PC-3 (cell line): Measurements from ENCODE around the gene SLC7A10. TPM values are rescaled to one million over a fixed set of nuclear protein-coding genes. Genes with fewer than 3 reads are reported as not detected.

Source experiments
- ATAC-seq: fragments of 200-7000 bp; cut with Tn5 transposase; 2 replicates; pipeline ENCODE4 v1.9.1; 2020; ENCODE audit warnings: mild to moderate bottlenecking, moderate library complexity
- BruUV-seq: library from RNA; stranded (reverse); fragments of 400-500 nt; replicated peaks from 2 replicates; lab custom pipeline; 2021; lab: Mats Ljungman, UMichigan
- CTCF ChIA-PET: fragments of 300-600 bp; sonication (Branson Sonifier 250); formaldehyde crosslinking; loops from one replicate; lab custom pipeline; 2022; ENCODE audit warnings: antibody characterized with exemption; lab: Charles Lee
- POLR2A ChIA-PET: fragments of 300-600 bp; sonication (Branson Sonifier 250); formaldehyde crosslinking; loops from one replicate; lab custom pipeline; 2022; ENCODE audit warnings: antibody characterized with exemption; ENCODE audit not compliant: unreplicated experiment; lab: Charles Lee
- DNase-seq: peaks from one replicate; pipeline ENCODE4 v3.0.0-alpha.2; 2015
- H2AFZ ChIP-seq: fragments of 300-600 bp; sonication (generic); 2 replicates; pipeline ENCODE4 v1.6.0; 2016; ENCODE audit warnings: antibody characterized with exemption, low read length
- H3F3A ChIP-seq: fragments of 300-600 bp; sonication (generic); one replicate; pipeline ENCODE4 v1.6.0; 2017; ENCODE audit warnings: antibody characterized with exemption, low read length, control low read depth, mild to moderate bottlenecking; ENCODE audit not compliant: unreplicated experiment
- H3K27ac ChIP-seq: fragments of 300-600 bp; sonication (generic); 2 replicates; pipeline ENCODE4 v1.5.1; 2016; ENCODE audit warnings: mild to moderate bottlenecking, low read length
- H3K27me3 ChIP-seq: fragments of 300-600 bp; sonication (generic); 2 replicates; pipeline ENCODE4 v1.6.1; 2016; ENCODE audit warnings: low read length, mixed read lengths
- H3K36me3 ChIP-seq: fragments of 300-600 bp; sonication (generic); 2 replicates; pipeline ENCODE4 v1.6.1; 2016; ENCODE audit warnings: low read depth, mixed run types, low read length, mixed read lengths
- H3K4me1 ChIP-seq: fragments of 300-600 bp; sonication (generic); 2 replicates; pipeline ENCODE4 v1.5.1; 2016; ENCODE audit warnings: low read length; ENCODE audit not compliant: insufficient read depth
- H3K4me2 ChIP-seq: fragments of 300-600 bp; sonication (generic); 2 replicates; pipeline ENCODE4 v1.6.0; 2016; ENCODE audit warnings: low read length
- H3K4me3 ChIP-seq: fragments of 300-600 bp; sonication (generic); 2 replicates; pipeline ENCODE4 v1.5.1; 2016; ENCODE audit warnings: mild to moderate bottlenecking, low read length, mixed read lengths
- H3K79me2 ChIP-seq: fragments of 300-600 bp; sonication (generic); 2 replicates; pipeline ENCODE4 v1.6.1; 2017; ENCODE audit warnings: low read length, mixed read lengths
- H3K9ac ChIP-seq: fragments of 300-600 bp; sonication (generic); 2 replicates; pipeline ENCODE4 v1.6.0; 2016; ENCODE audit warnings: mild to moderate bottlenecking, low read length
- H3K9me2 ChIP-seq: fragments of 300-600 bp; sonication (generic); replicated peaks from 2 replicates; pipeline ENCODE4 v1.6.1; 2016; ENCODE audit warnings: mixed run types, low read length, mixed read lengths
- H3K9me3 ChIP-seq: fragments of 300-600 bp; sonication (generic); 2 replicates; pipeline ENCODE4 v1.6.1; 2016; ENCODE audit warnings: low read length, mixed read lengths
- H4K20me1 ChIP-seq: fragments of 300-600 bp; sonication (generic); 2 replicates; pipeline ENCODE4 v1.6.1; 2016; ENCODE audit warnings: low read length, mixed read lengths
- CTCF ChIP-seq: fragments of 300-600 bp; sonication (generic); conservative IDR thresholded peaks from 2 replicates; pipeline ENCODE4 v1.5.1; 2017; ENCODE audit warnings: antibody characterized with exemption, low read depth, mild to moderate bottlenecking, low read length
- EZH2 ChIP-seq: fragments of 300-600 bp; sonication (generic); IDR thresholded peaks from one replicate; pipeline ENCODE4 v1.6.1; 2017; ENCODE audit warnings: antibody characterized with exemption, mild to moderate bottlenecking, low read length; ENCODE audit not compliant: unreplicated experiment
- EZH2phosphoT487 ChIP-seq: fragments of 300-600 bp; sonication (generic); IDR thresholded peaks from 2 replicates; pipeline ENCODE4 v1.6.1; 2018; ENCODE audit warnings: mild to moderate bottlenecking, antibody characterized with exemption, low read length, borderline replicate concordance
- intact Hi-C: fragments of 100-400 bp; cut with micrococcal nuclease; formaldehyde crosslinking; loops from 2 replicates; pipeline ENCODE4 v1.9.0; 2023
- total RNA-seq: library from RNA; depleted of rRNA; stranded (reverse); fragments of >200 nt; gene quantifications from 2 replicates; pipeline ENCODE4 v1.2.3, GENCODE V29; 2014

Gene SLC7A10
- total RNA-seq, 1 experiment from 2014 or later: not detected

GRCh38 chr19:33229962-33230361 lies 4.3 kb upstream of the SLC7A10 start:
- no peak for DNase-seq
- BruUV-seq: no TSS peak
- no peaks in the 10 kb centered on the region for H3K36me3 ChIP-seq
- H3K9me3 ChIP-seq: 0 out of 2 replicates have a peak, but pooled peaks cover 6% of the 10 kb centered on the region
- no peaks in the 10 kb centered on the region for H3K9me2 ChIP-seq
- no peak for TF ChIP-seq EZH2
- TF ChIP-seq EZH2phosphoT487: no peak
- no peak for TF ChIP-seq CTCF
- no peak overlapping the region for H3K4me2 ChIP-seq
- H3K27me3 ChIP-seq: peaks cover 20% of the 10 kb centered on the region
- no peaks in the 10 kb centered on the region for H3K4me1 ChIP-seq
- ChIA-PET CTCF (no interaction called here), POLR2A (no interaction called here)
- H2AFZ ChIP-seq: no peak overlapping the region
- no peak overlapping the region for H3K9ac ChIP-seq
- intact Hi-C loops: no loop called here
- ATAC-seq: no peak
- no peaks in the 10 kb centered on the region for H3F3A ChIP-seq
- no peak overlapping the region for H3K27ac ChIP-seq
- no peaks in the 10 kb centered on the region for H3K79me2 ChIP-seq
- H3K4me3 ChIP-seq: no peak overlapping the region
- no peaks in the 10 kb centered on the region for H4K20me1 ChIP-seq

- H3K4me2 ChIP-seq: no peak overlapping the region
- H3K9ac ChIP-seq: no peak overlapping the region
- ChIA-PET POLR2A (no interaction called here), CTCF (no interaction called here)
- no peaks in the 10 kb centered on the region for H3K9me2 ChIP-seq
- no peak overlapping the region for H3K27ac ChIP-seq
- H3K9me3 ChIP-seq: 0 out of 2 replicates have a peak, but pooled peaks cover 6% of the 10 kb centered on the region
- no peak overlapping the region for H3K4me3 ChIP-seq
- no peaks in the 10 kb centered on the region for H3K79me2 ChIP-seq
- H3K4me1 ChIP-seq: no peaks in the 10 kb centered on the region
- no peak overlapping the region for H2AFZ ChIP-seq
- TF ChIP-seq CTCF: no peak
- no peak for TF ChIP-seq EZH2
- TF ChIP-seq EZH2phosphoT487: no peak
- H3K27me3 ChIP-seq: peaks cover 24% of the 10 kb centered on the region
- no peak for ATAC-seq
- intact Hi-C loops: no loop called here
- no peaks in the 10 kb centered on the region for H3K36me3 ChIP-seq
- H4K20me1 ChIP-seq: no peaks in the 10 kb centered on the region
- H3F3A ChIP-seq: no peaks in the 10 kb centered on the region
- no peak for DNase-seq
- BruUV-seq: no TSS peak
These were observed 2.4 kb upstream of the SLC7A10 start for GRCh38 chr19:33227870-33228599.

GRCh38 chr19:33227242-33227650 lies 1.6 kb upstream of the SLC7A10 start:
- no peak for DNase-seq
- ChIA-PET CTCF (no interaction called here), POLR2A (no interaction called here)
- Histone ChIP-seq H3K9me2 (no peaks in the 10 kb centered on the region), H3K79me2 (no peaks in the 10 kb centered on the region), H3K4me1 (no peaks in the 10 kb centered on the region), H3K36me3 (no peaks in the 10 kb centered on the region), H3K9ac (no peak overlapping the region), H3K9me3 (0 out of 2 replicates have a peak, but pooled peaks cover 6% of the 10 kb centered on the region), H3K27me3 (peaks cover 24% of the 10 kb centered on the region), H2AFZ (no peak overlapping the region), H3F3A (no peaks in the 10 kb centered on the region), H3K27ac (no peak overlapping the region), H4K20me1 (no peaks in the 10 kb centered on the region), H3K4me3 (no peak overlapping the region), H3K4me2 (no peak overlapping the region)
- BruUV-seq: no TSS peak
- no peak for TF ChIP-seq EZH2
- no peak for TF ChIP-seq CTCF
- no peak for TF ChIP-seq EZH2phosphoT487
- ATAC-seq: no peak
- intact Hi-C loops: no loop called here
